K562 (cell line): ENCODE data around the gene USH2A. TPM values are rescaled to one million over a fixed set of nuclear protein-coding genes. Genes with fewer than 3 reads are reported as not detected.

Source experiments
- ATAC-seq: fragments of 200-7000 bp; cut with Tn5 transposase; 3 replicates; pipeline ENCODE4 v1.9.1; 2020; ENCODE audit warnings: moderate library complexity
- BruUV-seq: library from RNA; stranded (reverse); fragments of 400-500 nt; replicated peaks from 2 replicates; lab custom pipeline; 2021; lab: Mats Ljungman, UMichigan
- CTCF ChIA-PET: fragments of 300-600 bp; formaldehyde crosslinking; extraction: SDS; loops from one replicate; lab custom pipeline; 2021; ENCODE audit warnings: low intra/inter-chr PET ratio; lab: Yijun Ruan, JAX
- POLR2A ChIA-PET: fragments of 300-600, 350-650 bp; sonication (Branson Sonifier 250); formaldehyde crosslinking; extraction: SDS; loops from one replicate; lab custom pipeline; 2021; ENCODE audit warnings: antibody characterized with exemption, inconsistent platforms; lab: Yijun Ruan, JAX
- DNase-seq, 4 experiments: peaks; one replicate each; pipeline versions ENCODE4 v3.0.0 to v3.0.0-alpha.2; 2011 to 2018; ENCODE audit warnings: low spot score in 3 of 4, mixed read lengths in 3 of 4; ENCODE audit errors: extremely low read depth in 1 of 4
- FAIRE-seq: peaks from 2 replicates; lab custom pipeline; 2011; peaks lifted over from hg19 to GRCh38; lab: Jason Lieb, UNC
- H2AFZ ChIP-seq: 2 replicates; pipeline ENCODE4 v1.6.0; 2011; ENCODE audit warnings: low read depth, low read length, control low read depth, inconsistent platforms
- H3K27ac ChIP-seq: fragments of 200-600 bp; 3 replicates; pipeline ENCODE4 v1.8.0; 2011; ENCODE audit warnings: low read depth, mild to moderate bottlenecking, control low read depth, inconsistent platforms, low read length, moderate library complexity, mixed read lengths; ENCODE audit errors: extremely low read depth
- H3K27me3 ChIP-seq, 2 experiments: fragments of 300-600 bp in 1 of 2; 2 replicates in 1 of 2; 3 replicates in 1 of 2; pipeline versions ENCODE4 v1.6.0 to v1.8.0; 2011; ENCODE audit warnings: inconsistent platforms in 2 of 2, low read length in 2 of 2, mild to moderate bottlenecking in 1 of 2, mixed read lengths in 1 of 2, moderate library complexity in 1 of 2; ENCODE audit not compliant: control insufficient read depth in 2 of 2, insufficient read depth in 2 of 2
- H3K36me3 ChIP-seq: fragments of 300-600 bp; 3 replicates; pipeline ENCODE4 v1.8.0; 2011; ENCODE audit warnings: mild to moderate bottlenecking, low read length, inconsistent platforms; ENCODE audit not compliant: control insufficient read depth, insufficient read depth
- H3K4me1 ChIP-seq, 2 experiments: fragments of 200-600 bp in 1 of 2; replicated peaks in 1 of 2; 2 replicates in 1 of 2; 3 replicates in 1 of 2; pipeline versions ENCODE4 v1.5.1 to v1.8.0; 2011; ENCODE audit warnings: inconsistent platforms in 2 of 2, low read length in 2 of 2, mild to moderate bottlenecking in 1 of 2, mixed read lengths in 1 of 2, moderate library complexity in 1 of 2; ENCODE audit not compliant: control insufficient read depth in 2 of 2, insufficient read depth in 2 of 2
- H3K4me2 ChIP-seq: 2 replicates; pipeline ENCODE4 v1.6.1; 2011; ENCODE audit warnings: low read length, control low read depth, inconsistent platforms, mixed read lengths; ENCODE audit not compliant: insufficient read depth
- H3K4me3 ChIP-seq: fragments of 200-600 bp; sonication (generic), shearing (Covaris generic); 2 replicates; pipeline ENCODE4 v1.5.1; 2016; ENCODE audit warnings: control low read depth, inconsistent platforms
- H3K79me2 ChIP-seq: fragments of 200-600 bp; 3 replicates; pipeline ENCODE4 v1.8.0; 2011; ENCODE audit warnings: low read length, inconsistent platforms; ENCODE audit not compliant: control insufficient read depth, insufficient read depth
- H3K9ac ChIP-seq, 2 experiments: 2 replicates each; pipeline versions ENCODE4 v1.6.0 to v1.6.1; 2011; ENCODE audit warnings: low read depth in 2 of 2, low read length in 2 of 2, control low read depth in 1 of 2, inconsistent platforms in 1 of 2, mild to moderate bottlenecking in 1 of 2, mixed read lengths in 1 of 2; ENCODE audit not compliant: insufficient read depth in 1 of 2
- H3K9me1 ChIP-seq: one replicate; pipeline ENCODE4 v1.6.0; 2011; ENCODE audit warnings: inconsistent platforms, mild to moderate bottlenecking, low read length, moderate library complexity; ENCODE audit not compliant: control insufficient read depth, insufficient read depth
- H3K9me3 ChIP-seq: replicated peaks from 2 replicates; pipeline ENCODE4 v1.5.1; 2011; ENCODE audit warnings: low read depth, low read length, inconsistent platforms; ENCODE audit not compliant: control insufficient read depth, insufficient read depth
- H4K20me1 ChIP-seq: replicated peaks from 2 replicates; pipeline ENCODE4 v1.6.1; 2011; ENCODE audit warnings: low read length, inconsistent platforms, mixed read lengths; ENCODE audit not compliant: control insufficient read depth, insufficient read depth
- CREM ChIP-seq: IDR thresholded peaks from 2 replicates; pipeline ENCODE4 v1.6.1; 2014; ENCODE audit warnings: antibody characterized with exemption, low read depth
- HOXB6 ChIP-seq: fragments of 250-450 bp; sonication (Bioruptor Pico); IDR thresholded peaks from 2 replicates; pipeline ENCODE4 v1.5.1; 2022; ENCODE audit warnings: mild to moderate bottlenecking, borderline replicate concordance
- ILF3 ChIP-seq: fragments of 450-650 bp; IDR thresholded peaks from 2 replicates; pipeline ENCODE4 v1.6.1; 2018; ENCODE audit warnings: antibody characterized with exemption, mild to moderate bottlenecking, moderate library complexity, borderline replicate concordance
- PCBP2 ChIP-seq: fragments of 200-400 bp; formaldehyde crosslinking; IDR thresholded peaks from 2 replicates; pipeline ENCODE4 v1.6.1; 2018; ENCODE audit warnings: low read length, low read depth, mild to moderate bottlenecking, moderate library complexity; ENCODE audit not compliant: poor library complexity, severe bottlenecking
- SNRNP70 ChIP-seq: fragments of 200-400 bp; formaldehyde crosslinking; optimal IDR thresholded peaks from 2 replicates; pipeline ENCODE3; 2017; ENCODE audit warnings: low read depth, low read length
- STAT5B ChIP-seq: fragments of 250-450 bp; sonication (Bioruptor Pico); IDR thresholded peaks from 2 replicates; pipeline ENCODE4 v1.8.0; 2021; ENCODE audit warnings: mild to moderate bottlenecking, inconsistent platforms
- ZNF830 ChIP-seq: fragments of 250-450 bp; sonication (Bioruptor Pico); IDR thresholded peaks from 2 replicates; pipeline ENCODE4 v1.5.0; 2021; ENCODE audit warnings: mild to moderate bottlenecking
- WGBS: fragments of 100-300 bp; shearing (Covaris generic); methylation state at CpG from one replicate; pipeline ENCODE4 v1.1.6; 2016; ENCODE audit warnings: low coverage, mixed read lengths; ENCODE audit not compliant: insufficient coverage; ENCODE audit errors: missing lambda C conversion rate; 5-methylcytosine and 5-hydroxymethylcytosine counted together
- in situ Hi-C: fragments of 300-500 bp; cut with MboI; formaldehyde crosslinking; loops from 4 replicates; pipeline ENCODE4 v1.15.0; 2018; ENCODE audit warnings: inconsistent platforms, mixed read lengths
- intact Hi-C: fragments of 100-400 bp; cut with micrococcal nuclease; formaldehyde crosslinking; loops from 2 replicates; pipeline ENCODE4 v1.14.2; 2022
- polyA plus RNA-seq, 8 experiments: library from polyadenylated mRNA; depleted of rRNA in 4 of 8; stranded (reverse) in 5 of 8; unstranded in 3 of 8; fragments of >200 nt; fragmentation: Nextera tagmentation in 2 of 8; fragmentation: Illumina TruSeq in 1 of 8; extraction: Ambion mirVana in 2 of 8; extraction: Trizol in 1 of 8; gene quantifications; 2 replicates each; pipeline versions ENCODE4 v1.2.1 to v1.2.3, GENCODE V29; 2011 to 2014; ENCODE audit warnings: inconsistent platforms in 1 of 8, missing spikeins in 1 of 8
- total RNA-seq, 7 experiments: library from RNA; depleted of rRNA in 6 of 7; stranded (reverse); fragments of >200 nt in 6 of 7; fragmentation: Illumina TruSeq in 2 of 7; extraction: Trizol in 2 of 7; gene quantifications; 2 replicates each; pipeline versions ENCODE4 v1.2.1 to v1.2.3, GENCODE V29; 2011 to 2021; ENCODE audit warnings: low replicate concordance in 1 of 7
- TF ChIP-seq, protein P1 (sequence below), 2 experiments: fragments of 200-800 bp in 1 of 2; sonication (Bioruptor generic) in 1 of 2; sonication (generic) in 1 of 2; formaldehyde crosslinking in 1 of 2; IDR thresholded peaks in 1 of 2; conservative IDR thresholded peaks in 1 of 2; 2 replicates each; pipeline versions ENCODE4 v1.5.0 to v1.6.1; 2016 to 2020; ENCODE audit warnings: missing compliant biosample characterization in 1 of 2, missing genetic modification characterization in 1 of 2, missing genetic modification reagents in 1 of 2
- TF ChIP-seq, protein P2 (sequence below): fragments of 250-450 bp; sonication (Bioruptor Pico); IDR thresholded peaks from 2 replicates; pipeline ENCODE4 v1.9.0; 2021; ENCODE audit warnings: mild to moderate bottlenecking, inconsistent platforms
- TF ChIP-seq, protein P3 (sequence below), 2 experiments: fragments of 450-650 bp; conservative IDR thresholded peaks; 2 replicates each; pipeline ENCODE4 v1.6.1; 2017; ENCODE audit warnings: mild to moderate bottlenecking in 2 of 2, moderate library complexity in 2 of 2

The USH2A gene
- total and polyA plus RNA-seq, 9 of the 15 experiments (the other 6 are each of a cell fraction or from before 2014, with no cell fraction given) = under 0.01 TPM; not detected in 7

DNA sequence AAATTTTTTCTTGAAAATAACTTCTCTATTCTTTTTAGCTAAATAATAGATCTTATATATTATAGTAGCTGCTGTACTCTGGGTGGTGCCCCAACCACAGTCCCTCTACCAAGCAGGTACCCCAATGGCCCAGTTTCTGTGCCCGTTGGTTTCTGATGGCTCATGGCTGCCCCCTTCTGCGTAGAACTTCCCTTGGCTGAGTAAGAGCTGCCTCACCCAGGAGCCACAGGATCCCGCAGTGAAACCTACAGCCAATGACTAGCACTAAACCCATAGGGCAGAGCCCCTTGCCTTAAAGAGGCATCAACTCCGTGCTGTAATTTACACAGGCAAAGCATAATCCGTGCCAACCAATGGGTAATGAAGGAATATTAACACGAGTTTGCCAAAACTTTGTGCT lies 247.5 kb downstream of the USH2A start:
- no peak overlapping the region for H3K4me2 ChIP-seq
- H3K27me3 ChIP-seq = no peaks in the 10 kb centered on the region
- ATAC-seq (no peak), DNase-seq (no peak), FAIRE-seq (no peak)
- H3K27ac ChIP-seq = no peak overlapping the region
- BruUV-seq = no TSS peak
- H3K9me1 ChIP-seq = no peaks in the 10 kb centered on the region
- no peaks in the 10 kb centered on the region for H3K79me2 ChIP-seq
- in situ Hi-C loops = no loop called here
- under 1% methylated on average over 6 of the region's 6 CpGs for WGBS
- no peaks in the 10 kb centered on the region for H3K4me1 ChIP-seq
- POLR2A ChIA-PET = no interaction called here
- TF ChIP-seq CREM (no peak), SNRNP70 (no peak), ILF3 (no peak), ZNF830 (no peak), STAT5B (CRISPR knock-in tag) (no peak), HOXB6 (no peak), PCBP2 (no peak)
- TF ChIP-seq, protein P1, sequence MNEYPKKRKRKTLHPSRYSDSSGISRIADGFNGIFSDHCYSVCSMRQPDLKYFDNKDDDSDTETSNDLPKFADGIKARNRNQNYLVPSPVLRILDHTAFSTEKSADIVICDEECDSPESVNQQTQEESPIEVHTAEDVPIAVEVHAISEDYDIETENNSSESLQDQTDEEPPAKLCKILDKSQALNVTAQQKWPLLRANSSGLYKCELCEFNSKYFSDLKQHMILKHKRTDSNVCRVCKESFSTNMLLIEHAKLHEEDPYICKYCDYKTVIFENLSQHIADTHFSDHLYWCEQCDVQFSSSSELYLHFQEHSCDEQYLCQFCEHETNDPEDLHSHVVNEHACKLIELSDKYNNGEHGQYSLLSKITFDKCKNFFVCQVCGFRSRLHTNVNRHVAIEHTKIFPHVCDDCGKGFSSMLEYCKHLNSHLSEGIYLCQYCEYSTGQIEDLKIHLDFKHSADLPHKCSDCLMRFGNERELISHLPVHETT (CRISPR knock-in tag; conservative IDR thresholded peaks at IDR 0.05 in 1 of 2, IDR thresholded peaks at IDR 0.05 in 1 of 2) = no peak
- TF ChIP-seq, protein P2, sequence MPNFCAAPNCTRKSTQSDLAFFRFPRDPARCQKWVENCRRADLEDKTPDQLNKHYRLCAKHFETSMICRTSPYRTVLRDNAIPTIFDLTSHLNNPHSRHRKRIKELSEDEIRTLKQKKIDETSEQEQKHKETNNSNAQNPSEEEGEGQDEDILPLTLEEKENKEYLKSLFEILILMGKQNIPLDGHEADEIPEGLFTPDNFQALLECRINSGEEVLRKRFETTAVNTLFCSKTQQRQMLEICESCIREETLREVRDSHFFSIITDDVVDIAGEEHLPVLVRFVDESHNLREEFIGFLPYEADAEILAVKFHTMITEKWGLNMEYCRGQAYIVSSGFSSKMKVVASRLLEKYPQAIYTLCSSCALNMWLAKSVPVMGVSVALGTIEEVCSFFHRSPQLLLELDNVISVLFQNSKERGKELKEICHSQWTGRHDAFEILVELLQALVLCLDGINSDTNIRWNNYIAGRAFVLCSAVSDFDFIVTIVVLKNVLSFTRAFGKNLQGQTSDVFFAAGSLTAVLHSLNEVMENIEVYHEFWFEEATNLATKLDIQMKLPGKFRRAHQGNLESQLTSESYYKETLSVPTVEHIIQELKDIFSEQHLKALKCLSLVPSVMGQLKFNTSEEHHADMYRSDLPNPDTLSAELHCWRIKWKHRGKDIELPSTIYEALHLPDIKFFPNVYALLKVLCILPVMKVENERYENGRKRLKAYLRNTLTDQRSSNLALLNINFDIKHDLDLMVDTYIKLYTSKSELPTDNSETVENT (CRISPR knock-in tag) = no peak
- TF ChIP-seq, protein P3, sequence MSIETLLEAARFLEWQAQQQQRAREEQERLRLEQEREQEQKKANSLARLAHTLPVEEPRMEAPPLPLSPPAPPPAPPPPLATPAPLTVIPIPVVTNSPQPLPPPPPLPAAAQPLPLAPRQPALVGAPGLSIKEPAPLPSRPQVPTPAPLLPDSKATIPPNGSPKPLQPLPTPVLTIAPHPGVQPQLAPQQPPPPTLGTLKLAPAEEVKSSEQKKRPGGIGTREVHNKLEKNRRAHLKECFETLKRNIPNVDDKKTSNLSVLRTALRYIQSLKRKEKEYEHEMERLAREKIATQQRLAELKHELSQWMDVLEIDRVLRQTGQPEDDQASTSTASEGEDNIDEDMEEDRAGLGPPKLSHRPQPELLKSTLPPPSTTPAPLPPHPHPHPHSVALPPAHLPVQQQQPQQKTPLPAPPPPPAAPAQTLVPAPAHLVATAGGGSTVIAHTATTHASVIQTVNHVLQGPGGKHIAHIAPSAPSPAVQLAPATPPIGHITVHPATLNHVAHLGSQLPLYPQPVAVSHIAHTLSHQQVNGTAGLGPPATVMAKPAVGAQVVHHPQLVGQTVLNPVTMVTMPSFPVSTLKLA (conservative IDR thresholded peaks at IDR 0.05) = no peak
- H4K20me1 ChIP-seq = no peaks in the 10 kb centered on the region
- no peak overlapping the region for H3K4me3 ChIP-seq
- intact Hi-C loops = no loop called here
- no peaks in the 10 kb centered on the region for H3K9me3 ChIP-seq
- no peak overlapping the region for H3K9ac ChIP-seq
- no peaks in the 10 kb centered on the region for H3K36me3 ChIP-seq
- CTCF ChIA-PET = no interaction called here
- no peak overlapping the region for H2AFZ ChIP-seq
